GM19351 (cell line): ENCODE results near the gene SMURF1.

Source experiments
- ATAC-seq: cut with Tn5 transposase; IDR thresholded peaks from one replicate; pipeline ENCODE4 v1.9.1; 2021; ENCODE audit warnings: mild to moderate bottlenecking, moderate library complexity; ENCODE audit not compliant: unreplicated experiment

Gene SMURF1

GRCh38 chr7:99141841-99142726 lies 1.8 kb downstream of the SMURF1 start:
- ATAC-seq = no peak

- ATAC-seq = no peak
Measured at GRCh38 chr7:99141334-99141733, 2.6 kb downstream of the SMURF1 start.

GRCh38 chr7:99140813-99141212 lies 3.1 kb downstream of the SMURF1 start:
- no peak for ATAC-seq

GRCh38 chr7:99139036-99139435 lies 4.9 kb downstream of the SMURF1 start:
- no peak for ATAC-seq

GRCh38 chr7:99137411-99138180 lies 6.3 kb downstream of the SMURF1 start:
- ATAC-seq = no peak

DNA sequence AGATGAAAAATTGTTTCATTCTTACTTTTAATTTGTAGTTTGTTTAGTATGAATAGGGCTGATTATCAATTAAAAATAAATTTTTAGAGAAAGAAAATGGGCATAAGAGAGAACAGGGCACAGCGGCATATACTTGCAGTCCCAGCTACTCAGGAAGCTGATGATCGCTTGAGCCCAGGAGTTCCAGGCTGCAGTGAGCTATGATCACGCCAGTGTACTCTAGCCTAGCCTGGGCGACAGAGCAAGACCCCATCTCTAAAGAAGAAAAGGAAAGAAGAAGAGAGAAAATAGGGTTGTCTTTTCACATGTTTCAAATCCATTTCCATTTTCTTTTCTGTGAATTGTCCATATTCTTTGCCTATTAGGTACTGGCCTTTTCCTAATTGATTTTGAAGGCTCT lies 8.0 kb downstream of the SMURF1 start:
- no peak for ATAC-seq

DNA sequence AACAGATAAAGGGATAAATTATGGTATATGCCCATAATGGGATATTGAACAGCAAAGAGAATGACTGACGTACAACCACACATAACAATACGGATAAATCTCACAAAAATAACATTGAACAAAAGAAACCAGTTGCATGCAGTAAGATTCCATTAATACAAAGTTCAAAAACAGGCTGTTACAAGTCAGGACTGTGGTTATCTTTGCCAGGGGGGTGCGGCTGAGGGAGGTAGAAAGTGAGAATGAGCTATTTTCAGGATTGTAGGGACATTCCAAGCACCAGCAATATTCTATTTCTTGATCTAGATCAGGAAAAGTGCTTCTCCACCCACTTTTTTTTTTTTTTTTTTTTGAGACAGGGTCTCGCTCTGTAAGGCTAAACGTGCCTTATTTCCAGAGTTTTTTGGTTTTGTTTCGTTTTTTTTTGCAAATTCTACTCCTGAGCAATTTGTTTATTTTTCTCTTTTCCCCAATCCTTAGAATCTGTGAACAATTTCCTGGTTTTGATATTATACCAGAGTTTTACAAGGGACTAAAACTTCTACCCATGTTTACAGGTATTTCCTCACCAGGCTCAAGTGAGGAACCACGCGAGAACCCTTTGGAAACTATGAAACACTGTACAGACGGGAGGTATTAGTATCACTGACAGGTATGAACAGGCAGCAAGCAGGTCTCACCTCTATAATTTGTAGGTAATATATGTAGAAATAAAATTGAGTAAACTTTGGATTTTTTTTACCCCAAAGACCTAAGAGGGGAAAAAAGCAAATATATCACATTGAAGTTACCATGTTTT lies 9.9 kb downstream of the SMURF1 start:
- no peak for ATAC-seq

- ATAC-seq = no peak
Measured at GRCh38 chr7:99132595-99133321, 11.2 kb downstream of the SMURF1 start.

DNA sequence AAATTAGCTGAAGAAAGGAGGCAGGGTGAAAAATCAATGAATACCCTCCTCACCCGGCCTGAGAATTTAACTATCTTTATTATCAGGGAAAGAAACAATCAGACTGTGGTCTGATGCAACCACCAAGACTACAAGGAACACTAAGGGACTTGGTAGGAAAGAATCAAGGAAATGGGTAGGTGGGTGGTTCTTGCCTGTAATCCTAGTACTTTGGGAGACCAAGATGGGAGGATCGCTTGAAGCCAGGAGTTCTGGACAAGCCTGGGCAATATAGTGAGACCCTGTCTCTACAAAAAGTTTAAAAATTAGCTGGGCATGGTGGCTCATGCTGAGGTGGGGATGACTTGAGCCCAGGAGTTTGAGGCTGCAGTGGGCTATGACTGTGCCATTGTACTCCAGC lies 12.6 kb downstream of the SMURF1 start:
- ATAC-seq = no peak

- ATAC-seq = no peak
Measured at GRCh38 chr7:99129536-99129935, 14.4 kb downstream of the SMURF1 start.

DNA sequence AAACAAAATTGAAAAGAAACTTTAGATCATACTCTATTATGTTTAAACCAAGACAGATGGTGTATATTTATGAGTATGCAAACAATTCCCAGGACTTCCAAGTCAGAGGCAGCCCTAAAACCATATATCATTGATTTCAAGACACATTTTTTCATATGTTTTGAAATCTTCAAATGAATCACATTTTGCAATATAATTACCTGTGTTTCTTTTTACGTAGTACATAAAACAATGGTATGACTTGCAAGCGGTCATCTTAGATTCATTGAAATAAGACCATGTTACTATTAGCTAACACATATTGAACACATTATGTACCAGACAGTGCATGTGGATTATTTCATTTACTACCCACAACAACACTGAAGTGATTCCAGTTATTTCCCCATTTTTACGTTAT lies 14.9 kb downstream of the SMURF1 start:
- no peak for ATAC-seq

DNA sequence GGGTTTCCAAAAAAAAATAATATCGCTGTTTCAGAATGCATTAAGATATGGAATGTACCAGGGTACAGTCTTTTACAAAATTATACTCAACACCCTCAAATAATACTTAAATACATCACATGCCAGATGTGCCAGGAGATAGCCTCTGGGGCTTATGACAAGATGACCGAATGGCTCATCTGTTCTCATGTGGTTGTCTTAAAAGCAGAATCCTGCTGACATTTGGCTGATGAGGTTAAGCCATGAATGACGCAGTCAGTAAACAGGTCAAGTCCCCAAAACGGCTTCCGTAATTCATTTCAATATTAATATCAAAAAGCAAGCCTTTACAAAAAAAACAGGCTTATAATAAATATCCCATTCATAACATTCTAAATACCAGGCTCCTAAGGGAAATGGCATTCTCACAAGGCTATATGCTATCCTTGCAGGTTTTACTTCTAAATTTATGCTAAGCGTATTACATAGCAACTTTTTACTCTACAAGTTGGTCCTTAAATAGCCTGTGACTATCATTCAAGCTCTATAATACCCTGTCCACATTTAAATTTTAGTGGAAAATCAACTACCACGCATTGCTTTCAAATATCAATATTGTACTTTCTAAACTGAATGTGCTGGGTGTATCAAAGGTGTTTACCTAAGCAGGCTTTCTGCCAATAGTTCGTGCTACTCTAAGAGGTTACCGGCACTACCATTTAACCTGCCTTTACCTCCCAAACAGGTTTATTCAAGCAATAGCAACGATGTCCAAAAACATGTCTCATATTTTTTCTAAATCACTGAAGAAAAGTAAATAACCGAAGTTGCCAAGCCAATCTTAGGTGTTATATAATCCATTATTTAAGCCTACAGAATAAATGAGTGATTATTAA lies 15.6 kb downstream of the SMURF1 start:
- ATAC-seq = no peak

- no peak for ATAC-seq
Measured at GRCh38 chr7:99127636-99128035, 16.3 kb downstream of the SMURF1 start.

- no peak for ATAC-seq
Measured at GRCh38 chr7:99126921-99127553, 16.9 kb downstream of the SMURF1 start.

GRCh38 chr7:99125505-99125865 lies 18.4 kb downstream of the SMURF1 start:
- no peak for ATAC-seq

- no peak for ATAC-seq
Measured at GRCh38 chr7:99124751-99125504, 19.0 kb downstream of the SMURF1 start.

GRCh38 chr7:99124236-99124635 lies 19.7 kb downstream of the SMURF1 start:
- ATAC-seq = no peak

DNA sequence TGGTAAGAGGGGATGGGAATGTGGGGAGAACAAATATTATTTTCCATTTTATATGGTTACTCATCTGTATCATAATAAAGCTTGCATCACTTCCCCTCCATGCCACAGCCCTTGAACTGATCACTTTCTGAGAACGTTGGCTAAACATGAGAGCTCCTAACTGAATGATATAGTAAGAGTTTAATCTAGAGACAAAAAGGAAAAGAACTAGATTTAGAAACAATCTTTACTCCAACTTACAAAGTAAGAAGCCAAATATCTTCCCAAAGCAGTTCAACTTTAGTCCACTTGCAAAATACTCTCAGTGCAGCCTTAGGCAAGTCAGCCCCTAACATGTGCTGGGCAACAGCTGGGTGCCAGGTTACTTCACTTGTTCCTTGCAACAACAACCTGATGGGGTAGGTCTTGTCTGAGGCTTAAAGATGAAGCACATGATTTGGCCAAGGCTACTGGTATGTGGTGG lies 20.3 kb downstream of the SMURF1 start:
- no peak for ATAC-seq
